GM23338 (cell line): ENCODE measurements around the gene BCAM. TPM values are rescaled to one million over a fixed set of nuclear protein-coding genes. Genes with fewer than 3 reads are reported as not detected.

Experiments
- ATAC-seq: fragments of 200-7000 bp; cut with Tn5 transposase; 3 replicates; pipeline ENCODE4 v1.9.1; 2020
- DNase-seq: peaks from one replicate; pipeline ENCODE4 v3.0.0-alpha.2; 2015; ENCODE audit warnings: low spot score
- H2AFZ ChIP-seq: fragments of 200-600 bp; sonication (generic); 2 replicates; pipeline ENCODE4 v1.8.0; 2016; ENCODE audit warnings: antibody characterized with exemption, mild to moderate bottlenecking, moderate library complexity
- H3F3A ChIP-seq: fragments of 200-600 bp; sonication (generic); replicated peaks from 2 replicates; pipeline ENCODE4 v1.8.0; 2017; ENCODE audit warnings: antibody characterized with exemption, mixed run types, low read depth
- H3K27ac ChIP-seq: fragments of 200-600 bp; sonication (generic); 2 replicates; pipeline ENCODE4 v1.6.1; 2016; ENCODE audit warnings: low read depth
- H3K27me3 ChIP-seq: fragments of 200-600 bp; sonication (generic); 2 replicates; pipeline ENCODE4 v1.8.0; 2016; ENCODE audit warnings: mild to moderate bottlenecking, mixed run types, moderate library complexity; ENCODE audit not compliant: insufficient read depth
- H3K36me3 ChIP-seq: fragments of 200-600 bp; sonication (generic); 2 replicates; pipeline ENCODE4 v1.8.0; 2016; ENCODE audit warnings: mild to moderate bottlenecking; ENCODE audit not compliant: insufficient read depth
- H3K4me1 ChIP-seq: fragments of 200-600 bp; sonication (generic); 2 replicates; pipeline ENCODE4 v1.8.0; 2016; ENCODE audit warnings: mild to moderate bottlenecking, moderate library complexity; ENCODE audit not compliant: insufficient read depth
- H3K4me2 ChIP-seq: fragments of 200-600 bp; sonication (generic); 2 replicates; pipeline ENCODE4 v1.7.1; 2017; ENCODE audit warnings: mixed run types
- H3K4me3 ChIP-seq: fragments of 200-600 bp; sonication (generic); 2 replicates; pipeline ENCODE4 v1.6.1; 2016; ENCODE audit warnings: mixed run types
- H3K79me2 ChIP-seq: fragments of 200-600 bp; sonication (generic); replicated peaks from 2 replicates; pipeline ENCODE4 v1.8.0; 2017; ENCODE audit warnings: mild to moderate bottlenecking; ENCODE audit not compliant: insufficient read depth
- H3K9me2 ChIP-seq: fragments of 200-600 bp; sonication (generic); 2 replicates; pipeline ENCODE4 v1.8.0; 2017; ENCODE audit not compliant: insufficient read depth
- H4K20me1 ChIP-seq: fragments of 200-600 bp; sonication (generic); replicated peaks from 2 replicates; pipeline ENCODE4 v1.8.0; 2017; ENCODE audit warnings: mild to moderate bottlenecking; ENCODE audit not compliant: insufficient read depth
- H3K27ac Mint-ChIP-seq: 2 replicates; pipeline ENCODE4 v1.8.0; 2020; ENCODE audit warnings: inconsistent platforms, mild to moderate bottlenecking, moderate library complexity, mixed read lengths
- H3K27me3 Mint-ChIP-seq: 3 replicates; pipeline ENCODE4 v1.8.0; 2022; ENCODE audit warnings: low read depth, mild to moderate bottlenecking, moderate library complexity, mixed read lengths, inconsistent platforms; ENCODE audit not compliant: insufficient read depth, poor library complexity
- H3K36me3 Mint-ChIP-seq: 3 replicates; pipeline ENCODE4 v1.8.0; 2021; ENCODE audit warnings: low read depth, mild to moderate bottlenecking, inconsistent platforms, moderate library complexity, mixed read lengths
- H3K4me1 Mint-ChIP-seq: 3 replicates; pipeline ENCODE4 v1.8.0; 2020; ENCODE audit warnings: mild to moderate bottlenecking, inconsistent platforms, mixed read lengths
- H3K4me3 Mint-ChIP-seq: 3 replicates; pipeline ENCODE4 v1.8.0; 2021; ENCODE audit warnings: moderate library complexity, mild to moderate bottlenecking, inconsistent platforms, mixed read lengths
- H3K9me3 Mint-ChIP-seq: 3 replicates; pipeline ENCODE4 v1.8.0; 2020; ENCODE audit warnings: moderate library complexity, mild to moderate bottlenecking, inconsistent platforms, mixed read lengths
- CREB1 ChIP-seq: fragments of 250-450 bp; sonication (Bioruptor Pico); IDR thresholded peaks from 2 replicates; pipeline ENCODE4 v1.5.0; 2020; ENCODE audit warnings: low read depth, mild to moderate bottlenecking, moderate library complexity
- CTCF ChIP-seq, 2 experiments: fragments of 200-600 bp in 1 of 2; sonication (generic) in 1 of 2; conservative IDR thresholded peaks; 2 replicates each; pipeline versions ENCODE4 v1.5.1 to v1.6.1; 2016 to 2017; ENCODE audit warnings: antibody characterized with exemption in 2 of 2, low read depth in 2 of 2, mild to moderate bottlenecking in 2 of 2, moderate library complexity in 1 of 2
- ETS1 ChIP-seq: IDR thresholded peaks from 2 replicates; pipeline ENCODE4 v1.6.1; 2016; ENCODE audit warnings: antibody characterized with exemption
- EZH2 ChIP-seq: fragments of 200-600 bp; sonication (generic); IDR thresholded peaks from one replicate; pipeline ENCODE4 v1.8.0; 2017; ENCODE audit warnings: antibody characterized with exemption, mild to moderate bottlenecking, low read depth; ENCODE audit not compliant: unreplicated experiment
- EZH2phosphoT487 ChIP-seq: fragments of 200-600 bp; sonication (generic); IDR thresholded peaks from one replicate; pipeline ENCODE4 v1.8.1; 2018; ENCODE audit warnings: antibody characterized with exemption; ENCODE audit not compliant: unreplicated experiment
- JUNB ChIP-seq: IDR thresholded peaks from one replicate; pipeline ENCODE4 v1.6.1; 2016; ENCODE audit warnings: antibody characterized with exemption; ENCODE audit not compliant: unreplicated experiment
- NANOG ChIP-seq: IDR thresholded peaks from 2 replicates; pipeline ENCODE4 v1.6.1; 2016; ENCODE audit warnings: antibody characterized with exemption, borderline replicate concordance
- POLR2AphosphoS5 ChIP-seq: IDR thresholded peaks from 2 replicates; pipeline ENCODE4 v1.6.1; 2016; ENCODE audit warnings: antibody characterized with exemption, low read depth
- REST ChIP-seq: IDR thresholded peaks from one replicate; pipeline ENCODE4 v1.6.1; 2018; ENCODE audit warnings: antibody characterized with exemption; ENCODE audit not compliant: unreplicated experiment
- STAT1 ChIP-seq: IDR thresholded peaks from one replicate; pipeline ENCODE4 v1.6.1; 2016; ENCODE audit warnings: antibody characterized with exemption; ENCODE audit not compliant: unreplicated experiment
- ZNF114 ChIP-seq: fragments of 250-450 bp; sonication (Bioruptor Pico); IDR thresholded peaks from 2 replicates; pipeline ENCODE4 v1.5.0; 2020; ENCODE audit warnings: mild to moderate bottlenecking, moderate library complexity
- ZNF462 ChIP-seq: fragments of 250-450 bp; sonication (Bioruptor Pico); IDR thresholded peaks from 2 replicates; pipeline ENCODE4 v1.5.0; 2020; ENCODE audit warnings: mild to moderate bottlenecking, moderate library complexity
- polyA plus RNA-seq: library from polyadenylated mRNA; unstranded; fragments of >200 nt; fragmentation: Nextera tagmentation; extraction: Ambion mirVana; gene quantifications from 2 replicates; pipeline ENCODE4 v1.2.1, GENCODE V29; 2016
- total RNA-seq: library from RNA; depleted of rRNA; stranded (reverse); fragments of >200 nt; shearing (Covaris generic); gene quantifications from 2 replicates; pipeline ENCODE4 v1.2.3, GENCODE V29; 2014

Gene BCAM
- total and polyA plus RNA-seq, 2 experiments from 2014 or later, result 33.3 to 100 TPM

- peak; percentile 50 for ATAC-seq
- no peak overlapping the region for H2AFZ ChIP-seq
- no peaks in the 10 kb centered on the region for H3K27me3 ChIP-seq
- Mint-ChIP-seq H3K36me3 (peaks cover 44% of the 10 kb centered on the region), H3K4me1 (peaks cover 9% of the 10 kb centered on the region), H3K27me3 (peaks cover 9% of the 10 kb centered on the region), H3K27ac (no peak overlapping the region), H3K4me3 (no peak overlapping the region), H3K9me3 (no peaks in the 10 kb centered on the region)
- H3K4me1 ChIP-seq, result peaks cover 5% of the 10 kb centered on the region; the same call in 1 of the 2 replicates
- peaks cover 9% of the 10 kb centered on the region; the same call in 1 of the 2 replicates for H3F3A ChIP-seq
- H3K79me2 ChIP-seq, result peaks cover 100% of the 10 kb centered on the region
- no peak for TF ChIP-seq REST
- TF ChIP-seq EZH2, result no peak
- TF ChIP-seq POLR2AphosphoS5, result no peak
- TF ChIP-seq JUNB, result no peak
- no peak for TF ChIP-seq ZNF462 (CRISPR knock-in tag)
- no peak for TF ChIP-seq ZNF114 (CRISPR knock-in tag)
- no peak for TF ChIP-seq NANOG
- no peak for TF ChIP-seq STAT1
- no peak for TF ChIP-seq CREB1
- no peak for TF ChIP-seq EZH2phosphoT487
- no peak for TF ChIP-seq ETS1
- no peak for TF ChIP-seq CTCF (conservative IDR thresholded peaks at IDR 0.05; ENCODE audit: low read depth in 2 of 2)
- H4K20me1 ChIP-seq, result peaks cover 74% of the 10 kb centered on the region
- no peak overlapping the region for H3K4me2 ChIP-seq
- DNase-seq, result no peak
- no peaks in the 10 kb centered on the region for H3K9me2 ChIP-seq
- H3K4me3 ChIP-seq, result no peak overlapping the region
- H3K27ac ChIP-seq, result 0 out of 2 replicates have a peak overlapping the region, but pooled peaks have one; percentile 50
- peaks cover 8% of the 10 kb centered on the region; the same call in 1 of the 2 replicates for H3K36me3 ChIP-seq
Measured at GRCh38 chr19:44856421-44857083, 47.6 kb downstream of the BCAM start.
